ENCODE measurements around the gene FTL. TPM values are rescaled to one million over a fixed set of nuclear protein-coding genes. Genes with fewer than 3 reads are reported as not detected.

FTL gene
- polyA plus RNA-seq, 6 donors from 2014 or later: 5,752 to 7,301 (median 6,284) TPM

- Mint-ChIP-seq H3K27me3 (no peaks in the 10 kb centered on the region), H3K36me3 (peaks cover 6 to 9% of the 10 kb centered on the region in 2 donors), H3K9me3 (peaks cover 0 to 2% (median 0%) of the 10 kb centered on the region in 7 donors), H3K27ac (peak within 1 kb of the TSS; percentile 93 to 99 (median 98)), H3K4me1 (peaks cover 39 to 49% (median 46%) of the 10 kb centered on the region in 3 donors), H3K4me3 (peak within 1 kb of the TSS; percentile 89 to 100 (median 96))
- ATAC-seq (ENCODE audit: low read depth in 2 of 2): peak; percentile 89 to 90
- DNase-seq: peak; percentile 99
These were observed 28.3 kb downstream of the FTL start, which contains the start of the genes GYS1 and RUVBL2 for GRCh38 chr19:48993175-48994034. GYS1 (minus strand) TSS chr19:48993309; CDS start chr19:48993112, 197 bp downstream. RUVBL2 (plus strand) TSS chr19:48993887; CDS start chr19:48993912, 25 bp downstream.

- Mint-ChIP-seq H3K36me3 (peaks cover 0 to 3% of the 10 kb centered on the region in 2 donors), H3K27ac (peak overlapping the region; percentile 93 to 99 (median 98)), H3K4me1 (peaks cover 39 to 49% (median 47%) of the 10 kb centered on the region in 3 donors), H3K4me3 (peak overlapping the region; percentile 89 to 100 (median 96)), H3K27me3 (no peaks in the 10 kb centered on the region), H3K9me3 (peaks cover 0 to 2% (median 0%) of the 10 kb centered on the region in 7 donors)
- DNase-seq: no peak
- ATAC-seq (ENCODE audit: low read depth in 2 of 2): no peak
These were observed 28.9 kb downstream of the FTL start for GRCh38 chr19:48994035-48994386.

GRCh38 chr19:48997972-48998371, 32.9 kb downstream of the FTL start:
- Mint-ChIP-seq H3K4me1 (peaks cover 25 to 43% (median 28%) of the 10 kb centered on the region in 3 donors), H3K9me3 (peaks cover 0 to 2% (median 0%) of the 10 kb centered on the region in 7 donors), H3K27me3 (no peaks in the 10 kb centered on the region), H3K36me3 (no peaks in the 10 kb centered on the region), H3K27ac (peak overlapping the region in 1 of 6 donors; percentile 21), H3K4me3 (peak overlapping the region in 2 of 8 donors; percentile 15 to 40)
- DNase-seq (no peak), ATAC-seq (ENCODE audit: low read depth in 2 of 2) (no peak)

GRCh38 chr19:48999481-49000325, 34.6 kb downstream of the FTL start:
- peak; percentile 78 to 79 for ATAC-seq (ENCODE audit: low read depth in 2 of 2)
- peak overlapping the region in 1 of 6 donors; percentile 41 for H3K27ac Mint-ChIP-seq
- H3K9me3 Mint-ChIP-seq: no peaks in the 10 kb centered on the region
- H3K36me3 Mint-ChIP-seq: peaks cover 0 to 6% of the 10 kb centered on the region in 2 donors
- peak overlapping the region in 2 of 8 donors; percentile 50 to 68 for H3K4me3 Mint-ChIP-seq
- H3K27me3 Mint-ChIP-seq: no peaks in the 10 kb centered on the region
- H3K4me1 Mint-ChIP-seq: peaks cover 17 to 31% (median 18%) of the 10 kb centered on the region in 3 donors
- DNase-seq: peak; percentile 36

GRCh38 chr19:49004133-49004532, 39.0 kb downstream of the FTL start:
- Mint-ChIP-seq H3K4me1 (peaks cover 0 to 7% (median 6%) of the 10 kb centered on the region in 3 donors), H3K4me3 (no peak overlapping the region), H3K9me3 (no peaks in the 10 kb centered on the region), H3K27me3 (no peaks in the 10 kb centered on the region), H3K36me3 (peaks cover 0 to 6% of the 10 kb centered on the region in 2 donors), H3K27ac (no peak overlapping the region)
- DNase-seq (no peak), ATAC-seq (ENCODE audit: low read depth in 2 of 2) (no peak)

- Mint-ChIP-seq H3K9me3 (no peaks in the 10 kb centered on the region), H3K4me3 (no peak overlapping the region), H3K27ac (no peak overlapping the region), H3K27me3 (no peaks in the 10 kb centered on the region), H3K4me1 (no peaks in the 10 kb centered on the region), H3K36me3 (peaks cover 0 to 6% of the 10 kb centered on the region in 2 donors)
- DNase-seq (no peak), ATAC-seq (ENCODE audit: low read depth in 2 of 2) (no peak)
These were observed 40.0 kb downstream of the FTL start for GRCh38 chr19:49004964-49005614.

- no peak for ATAC-seq (ENCODE audit: low read depth in 2 of 2)
These were observed 41.8 kb downstream of the FTL start for GRCh38 chr19:49006905-49007304.

GRCh38 chr19:49009828-49010227, 44.7 kb downstream of the FTL start:
- Mint-ChIP-seq H3K36me3 (peaks cover 0 to 9% of the 10 kb centered on the region in 2 donors), H3K27me3 (no peaks in the 10 kb centered on the region), H3K9me3 (no peaks in the 10 kb centered on the region), H3K4me1 (peaks cover 0 to 4% (median 0%) of the 10 kb centered on the region in 3 donors), H3K27ac (no peak overlapping the region), H3K4me3 (no peak overlapping the region)
- no peak for DNase-seq
- ATAC-seq (ENCODE audit: low read depth in 2 of 2): no peak

More at GRCh38 chr19:49006905-49007304, 41.8 kb downstream of the FTL start:
- Mint-ChIP-seq H3K4me3 (no peak overlapping the region), H3K27ac (no peak overlapping the region), H3K36me3 (peaks cover 6 to 9% of the 10 kb centered on the region in 2 donors), H3K27me3 (no peaks in the 10 kb centered on the region), H3K4me1 (peaks cover 0 to 4% (median 0%) of the 10 kb centered on the region in 3 donors), H3K9me3 (no peaks in the 10 kb centered on the region)
- no peak for DNase-seq

GRCh38 chr19:49010453-49010852, 45.3 kb downstream of the FTL start:
- Mint-ChIP-seq H3K4me3 (no peak overlapping the region), H3K9me3 (no peaks in the 10 kb centered on the region), H3K27me3 (no peaks in the 10 kb centered on the region), H3K4me1 (peaks cover 0 to 4% (median 0%) of the 10 kb centered on the region in 3 donors), H3K27ac (no peak overlapping the region), H3K36me3 (peaks cover 0 to 9% of the 10 kb centered on the region in 2 donors)
- ATAC-seq (ENCODE audit: low read depth in 2 of 2) (no peak), DNase-seq (no peak)

- no peaks in the 10 kb centered on the region for H3K9me3 Mint-ChIP-seq
- H3K27me3 Mint-ChIP-seq: no peaks in the 10 kb centered on the region
- peaks cover 0 to 4% (median 0%) of the 10 kb centered on the region in 3 donors for H3K4me1 Mint-ChIP-seq
- no peak overlapping the region for H3K27ac Mint-ChIP-seq
- H3K4me3 Mint-ChIP-seq: no peak overlapping the region
- no peak for ATAC-seq (ENCODE audit: low read depth in 2 of 2)
- no peak for DNase-seq
- H3K36me3 Mint-ChIP-seq: peaks cover 0 to 9% of the 10 kb centered on the region in 2 donors
These were observed 46.1 kb downstream of the FTL start for GRCh38 chr19:49011194-49011593.

- Mint-ChIP-seq H3K27me3 (peaks cover 0 to 5% (median 0%) of the 10 kb centered on the region in 3 donors), H3K36me3 (peaks cover 0 to 9% of the 10 kb centered on the region in 2 donors), H3K9me3 (no peaks in the 10 kb centered on the region), H3K27ac (no peak overlapping the region), H3K4me1 (peaks cover 8 to 16% (median 8%) of the 10 kb centered on the region in 3 donors), H3K4me3 (peak overlapping the region in 2 of 8 donors; percentile 30 to 76)
- DNase-seq (no peak), ATAC-seq (ENCODE audit: low read depth in 2 of 2) (no peak)
These were observed 49.2 kb downstream of the FTL start for GRCh38 chr19:49014123-49014869.

GRCh38 chr19:49014870-49015255, 49.8 kb downstream of the FTL start:
- Mint-ChIP-seq H3K4me3 (peak overlapping the region in 2 of 8 donors; percentile 15 to 62), H3K27me3 (peaks cover 0 to 8% (median 0%) of the 10 kb centered on the region in 3 donors), H3K27ac (peak overlapping the region in 1 of 6 donors; percentile 47), H3K9me3 (no peaks in the 10 kb centered on the region), H3K36me3 (peaks cover 0 to 9% of the 10 kb centered on the region in 2 donors), H3K4me1 (peaks cover 12 to 19% (median 12%) of the 10 kb centered on the region in 3 donors)
- DNase-seq (no peak), ATAC-seq (ENCODE audit: low read depth in 2 of 2) (no peak)
